ELR (cell line): ENCODE data around the gene LSM7.
"Not testable (repeated sequence)": the region's sequence is repeated elsewhere in the genome, so short reads cannot be mapped to it uniquely, and the experiment has no call there.

Experiments
- DNase-seq: peaks from one replicate; pipeline ENCODE4 v3.0.0-alpha.2; 2015; ENCODE audit warnings: low read depth

LSM7 gene

GRCh38 chr19:2355168-2356035 is 27.0 kb upstream of the LSM7 start:
- no peak for DNase-seq

DNA sequence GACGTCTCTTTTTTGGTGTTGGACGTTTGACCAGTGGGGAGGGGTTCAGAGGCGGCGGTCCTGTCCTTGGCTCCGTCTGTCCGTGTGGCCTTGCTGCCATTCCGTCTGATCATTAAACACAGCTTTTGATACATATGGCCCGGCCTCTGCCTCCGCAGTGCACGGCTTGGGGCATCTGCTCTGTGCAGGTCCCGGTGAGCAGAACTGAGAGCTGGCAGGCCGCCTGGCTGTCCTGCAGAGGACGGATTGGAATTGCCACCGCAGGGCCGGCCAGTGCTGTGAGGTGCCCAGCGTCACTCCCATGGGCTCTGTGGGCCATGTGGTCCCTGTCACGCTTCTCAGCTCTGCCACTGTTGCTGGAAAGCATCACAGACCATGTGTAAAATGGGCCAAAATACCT is 26.3 kb upstream of the LSM7 start:
- no peak for DNase-seq

GRCh38 chr19:2353887-2354592 is 25.7 kb upstream of the LSM7 start:
- DNase-seq: no peak

DNA sequence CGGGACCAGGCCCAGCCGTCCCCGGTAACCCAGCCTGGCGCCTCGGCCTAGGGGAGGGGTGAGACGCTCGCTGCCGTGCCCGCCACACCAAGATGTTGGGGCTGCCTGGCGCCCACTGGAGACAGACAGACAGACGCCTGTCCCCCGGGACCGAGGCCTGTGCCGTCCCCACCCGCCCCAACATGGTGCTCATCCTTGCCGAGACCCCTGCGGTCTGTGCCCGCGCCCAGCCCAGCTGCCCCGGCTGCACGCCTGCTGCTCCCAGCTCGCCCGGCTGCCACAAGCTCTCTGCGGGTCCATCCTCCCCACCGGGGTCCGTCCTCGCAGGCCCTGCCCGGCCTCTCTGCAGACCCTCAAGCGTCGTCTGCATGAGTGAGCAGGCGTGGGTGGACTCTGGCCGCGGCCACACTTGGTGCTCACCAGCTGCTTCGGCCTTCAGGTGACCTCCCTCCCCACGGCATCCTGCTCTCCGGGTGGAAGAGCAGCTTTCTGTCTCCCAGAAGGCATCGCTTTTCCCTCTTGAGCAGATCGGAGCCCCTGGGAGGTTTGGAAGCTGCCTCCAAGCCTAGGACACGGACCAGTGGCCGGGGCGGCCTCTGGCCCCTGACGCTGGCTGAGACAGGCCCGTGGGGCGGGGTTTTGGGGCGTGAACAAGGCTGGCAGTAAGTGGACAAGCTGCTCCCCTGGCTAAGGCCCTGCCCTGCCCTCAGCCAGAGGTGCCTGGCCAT is 24.9 kb upstream of the LSM7 start:
- no peak for DNase-seq

- DNase-seq: no peak
Measured at GRCh38 chr19:2352121-2352520, 23.7 kb upstream of the LSM7 start.

DNA sequence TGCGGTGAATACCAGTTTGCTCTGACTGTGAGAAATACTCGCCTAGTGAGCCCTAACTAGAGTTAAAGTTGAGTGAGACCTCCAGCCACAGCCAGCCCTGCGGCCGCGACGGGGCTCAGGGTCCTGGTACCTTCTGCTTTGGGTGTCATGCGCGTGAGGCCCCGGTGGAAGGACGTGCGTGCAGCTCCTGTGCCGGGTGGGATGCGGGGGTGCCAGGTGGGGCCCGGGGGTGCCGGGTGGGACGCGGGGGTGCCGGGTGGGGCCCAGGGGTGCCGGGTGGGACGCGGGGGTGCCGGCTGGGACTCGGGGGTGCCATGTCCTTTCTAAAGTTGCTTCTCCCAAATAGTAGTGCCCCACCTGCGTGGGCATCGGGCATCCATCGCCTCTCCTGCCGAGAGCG is 23.2 kb upstream of the LSM7 start:
- no peak for DNase-seq

- no peak for DNase-seq
Measured at GRCh38 chr19:2350656-2351055, 22.3 kb upstream of the LSM7 start.

DNA sequence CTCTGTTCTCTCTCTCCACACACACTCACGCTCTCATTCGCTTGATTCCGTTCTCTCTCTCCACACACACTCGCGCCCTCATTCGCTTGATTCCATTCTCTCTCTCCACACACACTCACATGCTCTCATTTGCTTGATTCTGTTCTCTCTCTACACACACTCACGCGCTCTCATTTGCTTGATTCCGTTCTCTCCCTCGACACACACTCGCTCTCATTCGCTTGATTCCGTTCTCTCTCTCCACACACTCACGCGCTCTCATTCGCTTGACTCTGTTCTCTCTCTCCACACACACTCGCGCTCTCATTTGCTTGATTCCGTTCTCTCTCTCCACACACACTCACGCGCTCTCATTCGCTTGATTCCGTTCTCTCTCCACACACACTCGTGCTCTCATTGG is 21.4 kb upstream of the LSM7 start:
- DNase-seq: not testable (repeated sequence)

DNA sequence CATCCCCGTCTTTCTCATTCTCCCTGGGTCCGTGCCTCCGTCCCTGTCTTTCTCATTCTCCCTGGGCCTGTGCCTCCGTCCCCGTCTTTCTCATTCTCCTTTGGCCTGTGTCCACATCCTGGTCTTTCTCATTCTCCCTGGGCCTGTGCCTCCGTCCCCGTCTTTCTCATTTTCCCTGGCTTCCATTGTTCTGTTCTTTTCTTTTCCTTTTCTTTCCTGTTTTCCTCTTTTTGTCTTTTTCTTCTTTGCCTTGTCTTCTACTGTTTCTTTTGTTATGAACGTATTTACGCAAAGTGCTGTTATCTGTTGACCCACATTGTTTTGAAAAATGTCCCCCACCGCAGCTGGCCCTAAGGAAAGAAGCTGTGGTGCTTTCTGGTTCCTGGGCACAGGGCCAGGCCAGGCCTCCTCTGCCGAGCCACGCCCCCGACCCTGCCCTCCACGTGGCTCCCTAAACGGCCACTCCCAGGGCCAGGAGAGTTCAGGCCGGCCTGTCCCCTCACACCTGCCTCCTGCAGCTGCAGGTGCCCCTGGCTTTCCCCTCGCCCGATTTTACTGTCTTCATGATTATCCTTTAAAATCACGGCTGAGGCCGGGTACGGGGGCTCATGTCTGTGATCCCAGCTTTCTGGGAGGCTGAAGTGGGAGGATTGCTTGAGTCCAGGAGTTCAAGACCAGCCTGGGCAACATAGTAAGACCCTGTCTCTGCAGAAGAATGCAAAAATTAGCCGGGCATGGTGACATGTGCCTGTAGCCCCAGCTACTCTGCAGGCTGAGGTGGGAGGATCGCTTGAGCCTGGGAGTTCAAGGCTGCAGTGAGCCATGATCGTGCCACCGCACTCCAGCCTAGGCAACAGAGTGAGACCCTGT is 17.6 kb upstream of the LSM7 start:
- DNase-seq: no peak

DNA sequence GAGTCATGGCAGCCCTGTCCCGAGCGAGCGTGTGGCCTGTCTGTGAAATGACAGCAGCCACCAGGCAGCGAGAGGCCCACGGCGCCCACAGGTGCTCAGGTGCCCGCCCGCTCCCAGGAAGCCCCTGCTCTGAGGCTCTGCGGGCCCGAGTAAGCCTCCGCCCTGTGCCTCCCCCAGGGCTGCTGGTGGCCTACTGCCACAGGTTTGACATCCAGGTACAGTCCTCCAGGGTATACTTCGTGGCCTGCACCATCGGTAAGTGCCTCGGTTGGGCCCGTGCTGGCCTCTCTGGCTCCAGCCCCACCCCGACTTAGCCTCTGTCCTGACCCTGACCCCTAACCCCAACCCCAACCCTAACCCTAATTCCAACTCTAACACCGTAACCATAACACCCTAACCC is 16.7 kb upstream of the LSM7 start:
- no peak for DNase-seq

DNA sequence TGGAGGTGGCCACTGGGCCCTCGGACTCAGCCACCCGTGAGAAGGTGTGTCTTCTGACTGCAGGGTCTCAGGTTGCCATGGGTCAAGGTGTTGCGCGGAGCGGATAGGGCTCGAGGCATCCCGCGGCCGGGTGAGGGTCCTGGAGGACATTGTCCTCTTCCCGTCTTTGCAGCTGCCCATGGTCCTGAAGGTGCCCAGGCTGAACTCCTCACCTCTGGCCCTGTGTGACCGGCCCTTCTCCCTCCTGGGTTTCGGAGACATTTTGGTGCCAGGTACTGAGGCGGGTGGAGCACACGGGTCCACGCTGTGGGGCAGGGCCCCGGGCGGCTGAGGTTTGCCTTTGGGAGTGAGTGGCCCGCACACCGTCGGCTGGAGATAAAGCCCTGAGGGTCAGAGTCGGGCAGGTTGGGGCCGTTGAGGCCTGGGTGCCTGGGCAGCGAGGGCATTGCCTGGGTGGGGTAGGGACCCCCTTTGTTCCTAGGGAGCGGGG is 16.0 kb upstream of the LSM7 start:
- no peak for DNase-seq

- DNase-seq: no peak
Measured at GRCh38 chr19:2343289-2343982, 15.1 kb upstream of the LSM7 start.

DNA sequence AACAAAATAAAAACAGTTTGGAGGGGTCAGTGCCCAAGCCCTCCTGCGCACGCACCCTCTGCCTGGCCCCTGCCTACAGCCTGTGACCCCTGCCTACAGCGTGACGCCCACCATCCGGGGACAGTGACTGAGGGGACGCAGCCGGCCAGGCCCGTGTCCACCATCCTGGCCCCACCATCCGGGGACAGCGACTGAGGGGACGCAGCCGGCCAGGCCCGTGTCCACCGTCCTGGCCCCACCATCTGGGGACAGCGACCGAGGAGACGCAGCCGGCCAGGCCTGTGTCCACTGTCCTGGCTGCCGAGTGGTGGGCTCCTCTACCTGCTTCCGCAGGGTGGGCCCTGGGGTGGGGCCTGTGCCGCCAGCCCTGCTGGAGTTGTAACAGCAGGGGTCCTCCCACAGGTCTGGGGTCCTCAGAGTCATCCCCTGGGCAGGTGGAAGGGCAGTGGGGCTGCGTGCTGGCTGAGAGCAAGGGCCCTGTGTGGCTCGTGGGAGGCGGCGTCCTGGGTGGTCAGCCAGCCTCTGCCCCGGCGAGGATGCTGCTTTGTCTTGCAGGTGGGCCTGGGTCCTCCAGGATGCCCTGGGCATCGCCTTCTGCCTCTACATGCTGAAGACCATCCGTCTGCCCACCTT is 14.4 kb upstream of the LSM7 start:
- no peak for DNase-seq

GRCh38 chr19:2341982-2342381 is 13.6 kb upstream of the LSM7 start:
- no peak for DNase-seq

GRCh38 chr19:2341244-2341751 is 12.9 kb upstream of the LSM7 start:
- no peak for DNase-seq

- no peak for DNase-seq
Measured at GRCh38 chr19:2340496-2341243, 12.3 kb upstream of the LSM7 start.

- DNase-seq: no peak
Measured at GRCh38 chr19:2339644-2340310, 11.4 kb upstream of the LSM7 start.

GRCh38 chr19:2338751-2339643 is 10.6 kb upstream of the LSM7 start:
- DNase-seq: no peak
